Stomach smooth muscle (tissue), 2 donors: ENCODE results near the gene CASZ1.

ENCODE experiments used
- H3K27ac ChIP-seq: one replicate; pipeline ENCODE4 v1.7.0; 2013; ENCODE audit warnings: mild to moderate bottlenecking, low read length, inconsistent platforms
- H3K27me3 ChIP-seq, 2 donors: one replicate each; pipeline ENCODE4 v1.7.0; 2013; ENCODE audit warnings: low read length in 2 of 2; ENCODE audit not compliant: insufficient read depth in 2 of 2, control insufficient read depth in 1 of 2
- H3K36me3 ChIP-seq, 2 donors: one replicate each; pipeline ENCODE4 v1.7.0; 2013; ENCODE audit warnings: low read length in 2 of 2; ENCODE audit not compliant: control insufficient read depth in 2 of 2, insufficient read depth in 2 of 2
- H3K4me1 ChIP-seq: one replicate; pipeline ENCODE4 v1.7.0; 2013; ENCODE audit warnings: low read length; ENCODE audit not compliant: control insufficient read depth, insufficient read depth
- H3K4me3 ChIP-seq, 2 donors: one replicate each; pipeline ENCODE4 v1.7.0; 2013; ENCODE audit warnings: low read length in 2 of 2
- H3K9ac ChIP-seq, 2 donors: one replicate each; pipeline ENCODE4 v1.7.0; 2013; ENCODE audit warnings: low read length in 2 of 2, mild to moderate bottlenecking in 1 of 2
- H3K9me3 ChIP-seq, 2 donors: one replicate each; pipeline ENCODE4 v1.7.0; 2013; ENCODE audit warnings: low read length in 2 of 2; ENCODE audit not compliant: control insufficient read depth in 2 of 2
- donor health status: healthy.
- donor health status: Pancreatic carcinoma.

CASZ1 gene

GRCh38 chr1:10631121-10631810 is 165.2 kb downstream of the CASZ1 start:
- Histone ChIP-seq H3K27ac (peak overlapping the region; percentile 71), H3K27me3 (no peaks in the 10 kb centered on the region)

GRCh38 chr1:10630661-10631120 is 165.8 kb downstream of the CASZ1 start:
- H3K27me3 ChIP-seq, result no peaks in the 10 kb centered on the region
- peaks cover 38% of the 10 kb centered on the region for H3K4me1 ChIP-seq
- no peaks in the 10 kb centered on the region for H3K9me3 ChIP-seq
- H3K27ac ChIP-seq, result peak overlapping the region; percentile 71
- H3K4me3 ChIP-seq, result no peak overlapping the region
- H3K9ac ChIP-seq, result no peak overlapping the region
- H3K36me3 ChIP-seq, result peaks cover 0 to 2% of the 10 kb centered on the region in 2 donors

More at GRCh38 chr1:10631121-10631810, 165.2 kb downstream of the CASZ1 start:
- Histone ChIP-seq H3K9ac (no peak overlapping the region), H3K9me3 (no peaks in the 10 kb centered on the region), H3K4me1 (peaks cover 43% of the 10 kb centered on the region), H3K36me3 (peaks cover 0 to 2% of the 10 kb centered on the region in 2 donors), H3K4me3 (no peak overlapping the region)

- Histone ChIP-seq H3K4me3 (no peak overlapping the region), H3K4me1 (peaks cover 31% of the 10 kb centered on the region), H3K9ac (no peak overlapping the region), H3K27ac (peak overlapping the region; percentile 69), H3K36me3 (peaks cover 0 to 2% of the 10 kb centered on the region in 2 donors), H3K27me3 (no peaks in the 10 kb centered on the region), H3K9me3 (no peaks in the 10 kb centered on the region)
Observed at GRCh38 chr1:10629816-10630571, 166.5 kb downstream of the CASZ1 start.

DNA sequence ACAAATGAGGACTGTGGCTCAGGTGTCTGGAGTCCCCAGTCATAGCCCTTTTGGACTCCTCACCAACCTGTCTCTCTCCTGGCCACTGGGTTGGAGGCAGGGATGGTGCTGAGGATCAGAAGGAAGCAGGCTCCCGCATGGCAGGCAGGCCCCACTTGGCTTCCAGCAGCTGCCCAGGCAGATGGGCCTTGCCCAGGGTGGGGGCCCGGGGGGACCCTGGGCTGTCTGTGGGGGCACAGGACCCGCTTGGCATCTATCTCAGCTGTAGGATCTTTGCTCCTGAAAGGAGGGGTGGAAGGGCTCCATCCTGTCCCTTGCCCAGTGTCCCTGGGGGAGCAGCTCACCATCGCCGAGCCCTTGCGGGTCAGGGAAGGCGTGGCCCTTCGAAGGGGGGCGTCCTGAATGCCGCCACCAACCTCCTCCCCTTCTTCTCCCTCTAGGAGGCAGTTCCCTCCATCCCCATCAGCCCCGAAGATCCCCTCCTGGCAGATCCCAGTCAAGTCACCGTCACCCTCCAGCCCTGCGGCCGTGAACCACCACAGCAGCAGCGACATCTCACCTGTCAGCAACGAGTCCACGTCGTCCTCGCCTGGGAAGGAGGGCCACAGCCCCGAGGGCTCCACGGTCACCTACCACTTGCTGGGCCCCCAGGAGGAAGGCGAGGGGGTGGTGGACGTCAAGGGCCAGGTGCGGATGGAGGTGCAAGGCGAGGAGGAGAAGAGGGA is 167.2 kb downstream of the CASZ1 start:
- Histone ChIP-seq H3K4me3 (no peak overlapping the region), H3K27me3 (no peaks in the 10 kb centered on the region), H3K4me1 (peaks cover 30% of the 10 kb centered on the region), H3K27ac (peak overlapping the region; percentile 69), H3K36me3 (peaks cover under 1 to 6% of the 10 kb centered on the region in 2 donors), H3K9ac (peak overlapping the region in 1 of 2 donors; percentile 2), H3K9me3 (no peaks in the 10 kb centered on the region)

DNA sequence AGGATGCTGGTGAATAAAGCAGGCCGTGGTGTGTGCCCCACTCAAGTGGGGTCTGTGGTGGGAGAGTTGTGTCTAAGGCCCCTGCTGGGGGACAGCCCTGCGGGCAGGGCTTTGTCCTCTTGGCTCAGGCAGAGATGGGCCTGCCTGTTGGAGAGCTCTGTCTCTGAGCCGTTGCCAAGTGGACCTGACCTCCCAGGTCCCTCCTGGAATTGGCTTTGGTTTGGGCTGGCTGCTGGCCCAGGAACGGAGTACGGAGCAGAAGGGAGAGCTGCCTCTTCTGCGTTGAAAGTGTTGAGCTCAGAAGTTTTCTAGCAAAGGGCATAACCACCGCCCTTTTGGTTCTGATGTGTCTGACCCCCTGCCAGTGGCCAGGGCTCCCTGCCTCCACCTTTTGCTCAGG is 167.8 kb downstream of the CASZ1 start:
- H3K27ac ChIP-seq, result peak overlapping the region; percentile 69
- peaks cover 4 to 8% of the 10 kb centered on the region in 2 donors for H3K36me3 ChIP-seq
- H3K4me1 ChIP-seq, result peaks cover 30% of the 10 kb centered on the region
- H3K4me3 ChIP-seq, result no peak overlapping the region
- H3K27me3 ChIP-seq, result no peaks in the 10 kb centered on the region
- peak overlapping the region in 1 of 2 donors; percentile 2 for H3K9ac ChIP-seq
- H3K9me3 ChIP-seq, result no peaks in the 10 kb centered on the region

DNA sequence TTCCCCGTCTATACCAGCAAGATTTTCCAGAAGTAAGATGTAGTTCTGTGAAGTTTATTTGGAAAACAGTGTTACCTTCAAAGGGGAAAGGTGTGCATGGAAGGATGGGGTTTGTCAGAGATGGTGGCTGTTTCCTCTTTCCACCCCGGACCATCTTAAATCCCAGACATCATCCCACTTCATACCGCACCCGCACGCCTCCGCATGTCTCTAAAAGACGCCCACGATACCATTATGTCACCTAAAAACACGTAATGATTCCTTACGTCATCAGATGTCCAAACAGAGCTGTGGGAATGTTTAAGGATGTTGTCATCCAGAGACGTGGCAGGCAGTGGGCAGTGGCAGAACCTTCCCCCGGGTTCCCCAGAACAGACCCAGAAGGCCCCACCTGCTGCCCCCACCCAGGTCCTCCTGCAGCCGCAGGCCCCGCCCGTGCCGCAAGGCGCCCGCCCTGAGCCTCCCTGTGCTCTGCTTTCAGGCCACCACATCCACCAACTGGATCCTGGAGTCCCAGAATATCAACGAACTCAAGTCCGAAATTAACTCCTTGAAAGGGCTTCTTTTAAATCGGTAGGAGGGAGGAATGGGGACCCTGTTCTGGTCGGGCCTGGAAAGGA is 169.5 kb downstream of the CASZ1 start:
- Histone ChIP-seq H3K4me1 (peaks cover 30% of the 10 kb centered on the region), H3K36me3 (peaks cover 4 to 18% of the 10 kb centered on the region in 2 donors), H3K9ac (no peak overlapping the region), H3K27ac (no peak overlapping the region), H3K4me3 (no peak overlapping the region), H3K9me3 (no peaks in the 10 kb centered on the region), H3K27me3 (no peaks in the 10 kb centered on the region)

DNA sequence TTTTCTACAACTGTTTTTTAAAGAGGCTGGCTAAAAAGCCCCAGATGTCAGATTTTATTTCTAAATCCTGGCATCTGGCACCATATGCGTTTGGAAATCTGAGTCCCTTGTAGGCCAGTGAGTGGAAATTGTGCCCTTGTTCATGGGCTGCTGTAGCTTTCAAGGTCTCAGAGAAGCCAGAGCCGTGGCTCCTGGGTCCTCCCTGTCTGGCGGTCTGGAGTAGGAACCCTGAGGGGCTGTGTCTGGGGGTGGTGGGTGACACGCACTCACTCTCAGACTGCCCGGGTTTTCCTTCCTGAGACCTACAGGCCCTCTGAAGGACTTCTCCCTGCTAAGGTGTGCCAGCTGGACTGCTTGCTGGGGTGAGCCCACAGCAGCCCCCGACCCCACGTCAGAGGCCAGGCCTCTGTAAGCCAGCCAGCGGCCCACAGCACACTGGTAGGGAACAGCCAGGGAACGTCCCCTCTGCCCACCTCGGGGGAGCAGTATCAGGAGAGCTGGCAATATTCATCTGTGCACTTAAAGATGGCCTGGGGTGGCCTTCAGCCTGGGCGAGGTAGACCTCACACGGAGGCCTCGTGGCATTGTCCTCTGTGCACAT is 170.2 kb downstream of the CASZ1 start:
- Histone ChIP-seq H3K27ac (no peak overlapping the region), H3K4me3 (no peak overlapping the region), H3K4me1 (peaks cover 24% of the 10 kb centered on the region), H3K9me3 (no peaks in the 10 kb centered on the region), H3K27me3 (no peaks in the 10 kb centered on the region), H3K9ac (no peak overlapping the region), H3K36me3 (peaks cover 4 to 18% of the 10 kb centered on the region in 2 donors)

DNA sequence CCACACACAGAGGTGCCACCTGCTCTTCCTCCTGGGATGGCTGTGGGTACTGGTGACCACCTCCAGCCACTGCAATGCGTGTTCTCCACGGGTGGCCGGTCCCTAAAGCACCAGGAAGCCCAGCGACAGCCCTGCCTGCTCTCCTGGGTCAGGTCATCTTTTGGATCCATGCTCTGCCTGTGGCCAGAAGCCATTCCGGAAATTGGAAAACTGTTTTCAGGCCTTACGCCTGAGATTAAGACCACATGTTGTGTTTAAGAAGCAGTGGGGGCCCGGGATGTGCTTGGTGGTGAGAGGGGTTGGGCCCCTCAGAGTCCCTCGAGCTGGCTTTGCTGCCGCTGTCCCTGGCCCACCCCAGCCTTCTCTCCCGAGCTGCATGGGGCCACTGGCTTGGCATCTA is 170.9 kb downstream of the CASZ1 start:
- H3K27ac ChIP-seq, result no peak overlapping the region
- H3K36me3 ChIP-seq, result peaks cover 4 to 18% of the 10 kb centered on the region in 2 donors

GRCh38 chr1:10625076-10625475 is 171.4 kb downstream of the CASZ1 start:
- Histone ChIP-seq H3K27me3 (no peaks in the 10 kb centered on the region), H3K9ac (no peak overlapping the region), H3K9me3 (no peaks in the 10 kb centered on the region), H3K4me3 (no peak overlapping the region), H3K27ac (no peak overlapping the region), H3K36me3 (peaks cover 4 to 18% of the 10 kb centered on the region in 2 donors), H3K4me1 (peaks cover 18% of the 10 kb centered on the region)

More for the DNA sequence above, 170.9 kb downstream of the CASZ1 start:
- Histone ChIP-seq H3K4me1 (peaks cover 18% of the 10 kb centered on the region), H3K9me3 (no peaks in the 10 kb centered on the region), H3K9ac (no peak overlapping the region), H3K4me3 (no peak overlapping the region), H3K27me3 (no peaks in the 10 kb centered on the region)
